HEK293 (cell line): ENCODE data around the gene CNN2.

Experiments
- CTCF ChIP-seq: fragments of 450-650 bp; formaldehyde crosslinking; IDR thresholded peaks from 2 replicates; pipeline ENCODE4 v1.5.1; 2016; ENCODE audit warnings: missing biosample characterization, missing genetic modification characterization
- IKZF3 ChIP-seq: fragments of 450-650 bp; IDR thresholded peaks from 2 replicates; pipeline ENCODE4 v1.5.0; 2018; ENCODE audit warnings: missing biosample characterization, mild to moderate bottlenecking, missing genetic modification characterization, moderate library complexity
- PRDM10 ChIP-seq: fragments of 450-650 bp; formaldehyde crosslinking; IDR thresholded peaks from 2 replicates; pipeline ENCODE4 v1.5.1; 2016; ENCODE audit warnings: missing biosample characterization, missing genetic modification characterization
- WT1 ChIP-seq: fragments of 450-650 bp; formaldehyde crosslinking; IDR thresholded peaks from 2 replicates; pipeline ENCODE4 v1.5.1; 2016; ENCODE audit warnings: missing biosample characterization, missing genetic modification characterization
- ZBTB21 ChIP-seq: fragments of 450-650 bp; formaldehyde crosslinking; IDR thresholded peaks from 2 replicates; pipeline ENCODE4 v1.5.1; 2017; ENCODE audit warnings: missing biosample characterization, missing genetic modification characterization
- ZBTB26 ChIP-seq: fragments of 450-650 bp; formaldehyde crosslinking; optimal IDR thresholded peaks from 2 replicates; pipeline ENCODE3; 2016; ENCODE audit warnings: missing biosample characterization, mild to moderate bottlenecking, missing genetic modification characterization
- ZNF157 ChIP-seq: fragments of 450-650 bp; formaldehyde crosslinking; IDR thresholded peaks from 2 replicates; pipeline ENCODE4 v1.5.1; 2016; ENCODE audit warnings: missing biosample characterization, missing genetic modification characterization
- ZNF26 ChIP-seq: fragments of 450-650 bp; formaldehyde crosslinking; IDR thresholded peaks from 2 replicates; pipeline ENCODE4 v1.5.1; 2016; ENCODE audit warnings: missing biosample characterization, missing genetic modification characterization
- ZNF776 ChIP-seq: fragments of 450-650 bp; formaldehyde crosslinking; IDR thresholded peaks from 2 replicates; pipeline ENCODE4 v1.5.0; 2017; ENCODE audit warnings: missing biosample characterization, missing genetic modification characterization, borderline replicate concordance

- no peak for TF ChIP-seq IKZF3 (tag by site-specific recombination)
- TF ChIP-seq ZBTB26 (tag by site-specific recombination), result no peak
- TF ChIP-seq CTCF (tag by site-specific recombination), result no peak
- TF ChIP-seq ZBTB21 (tag by site-specific recombination), result no peak
- no peak for TF ChIP-seq ZNF157 (tag by site-specific recombination)
- no peak for TF ChIP-seq PRDM10
- no peak for TF ChIP-seq ZNF776 (tag by site-specific recombination)
- TF ChIP-seq WT1 (tag by site-specific recombination), result no peak
- TF ChIP-seq ZNF26, result no peak
These were observed 6.0 kb downstream of the CNN2 start for GRCh38 chr19:1032264-1032867.
